ENCODE data around the gene TTC31.

DNA sequence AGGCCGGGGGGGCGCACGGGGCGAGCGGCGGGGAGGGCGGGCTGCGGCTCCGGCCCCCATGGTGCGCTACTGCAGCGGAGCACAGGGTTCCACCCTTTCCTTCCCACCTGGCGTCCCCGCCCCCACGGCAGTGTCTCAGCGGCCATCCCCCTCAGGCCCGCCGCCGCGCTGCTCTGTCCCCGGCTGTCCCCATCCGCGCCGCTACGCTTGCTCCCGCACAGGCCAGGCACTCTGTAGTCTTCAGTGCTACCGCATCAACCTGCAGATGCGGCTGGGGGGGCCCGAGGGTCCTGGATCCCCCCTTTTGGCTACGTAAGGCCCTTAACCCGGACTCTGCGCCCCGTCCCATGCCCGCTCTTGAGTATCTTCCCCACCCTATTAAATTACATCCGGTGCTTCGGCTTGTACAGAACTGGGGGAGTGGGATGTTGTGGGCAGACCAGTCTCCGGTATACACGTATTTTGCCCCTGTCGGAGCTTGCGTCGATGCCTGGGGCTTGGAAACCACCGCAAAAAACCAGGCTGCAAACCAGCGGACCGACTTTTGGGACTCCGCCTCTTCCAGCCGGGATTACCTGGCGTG is 25.2 kb upstream of the TTC31 start:
- TF ChIP-seq TEAD4 (CRISPR knock-in tag; IDR thresholded peaks at IDR 0.05) (no peak), HMGA2 (CRISPR knock-in tag; IDR thresholded peaks at IDR 0.05) (no peak), CTCF (IDR thresholded peaks at IDR 0.05) (no peak), MAX (CRISPR knock-in tag; IDR thresholded peaks at IDR 0.05) (0 out of 2 replicates have a peak, but pooled peaks have one; percentile 31), CBFB (CRISPR knock-in tag; IDR thresholded peaks at IDR 0.05; ENCODE audit: low read depth) (peak; percentile 62; the same call in 1 of the 2 replicates), TP53 (CRISPR knock-in tag; IDR thresholded peaks at IDR 0.05) (no peak)
- TF ChIP-seq, protein P1, sequence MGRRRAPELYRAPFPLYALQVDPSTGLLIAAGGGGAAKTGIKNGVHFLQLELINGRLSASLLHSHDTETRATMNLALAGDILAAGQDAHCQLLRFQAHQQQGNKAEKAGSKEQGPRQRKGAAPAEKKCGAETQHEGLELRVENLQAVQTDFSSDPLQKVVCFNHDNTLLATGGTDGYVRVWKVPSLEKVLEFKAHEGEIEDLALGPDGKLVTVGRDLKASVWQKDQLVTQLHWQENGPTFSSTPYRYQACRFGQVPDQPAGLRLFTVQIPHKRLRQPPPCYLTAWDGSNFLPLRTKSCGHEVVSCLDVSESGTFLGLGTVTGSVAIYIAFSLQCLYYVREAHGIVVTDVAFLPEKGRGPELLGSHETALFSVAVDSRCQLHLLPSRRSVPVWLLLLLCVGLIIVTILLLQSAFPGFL (CRISPR knock-in tag; IDR thresholded peaks at IDR 0.05; ENCODE audit: borderline replicate concordance) = 0 out of 2 replicates have a peak, but pooled peaks have one; percentile 63
- TF ChIP-seq, protein P2, sequence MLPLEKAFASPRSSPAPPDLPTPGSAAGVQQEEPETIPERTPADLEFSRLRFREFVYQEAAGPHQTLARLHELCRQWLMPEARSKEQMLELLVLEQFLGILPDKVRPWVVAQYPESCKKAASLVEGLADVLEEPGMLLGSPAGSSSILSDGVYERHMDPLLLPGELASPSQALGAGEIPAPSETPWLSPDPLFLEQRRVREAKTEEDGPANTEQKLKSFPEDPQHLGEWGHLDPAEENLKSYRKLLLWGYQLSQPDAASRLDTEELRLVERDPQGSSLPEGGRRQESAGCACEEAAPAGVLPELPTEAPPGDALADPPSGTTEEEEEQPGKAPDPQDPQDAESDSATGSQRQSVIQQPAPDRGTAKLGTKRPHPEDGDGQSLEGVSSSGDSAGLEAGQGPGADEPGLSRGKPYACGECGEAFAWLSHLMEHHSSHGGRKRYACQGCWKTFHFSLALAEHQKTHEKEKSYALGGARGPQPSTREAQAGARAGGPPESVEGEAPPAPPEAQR (CRISPR knock-in tag; IDR thresholded peaks at IDR 0.05) = no peak
